Liver (tissue), 3 donors: ENCODE measurements around the gene MSMO1.
"Not testable (repeated sequence)": the region's sequence is repeated elsewhere in the genome, so short reads cannot be mapped to it uniquely, and the experiment has no call there.

Experiments
- CTCF ChIP-seq: fragments of 150-350 bp; IDR thresholded peaks from 2 replicates; pipeline ENCODE4 v1.5.1; 2017; ENCODE audit warnings: improper control_type of control experiment, low read depth, low read length; ENCODE audit not compliant: missing input control
- EGR1 ChIP-seq, 2 donors: IDR thresholded peaks; 2 replicates each; pipeline ENCODE4 v1.6.1; 2016 to 2018; ENCODE audit warnings: antibody characterized with exemption in 2 of 2, low read depth in 2 of 2
- TAF1 ChIP-seq: conservative IDR thresholded peaks from 2 replicates; pipeline ENCODE4 v1.6.1; 2016; ENCODE audit warnings: antibody characterized with exemption, mild to moderate bottlenecking
- ZBTB33 ChIP-seq: IDR thresholded peaks from 2 replicates; pipeline ENCODE4 v1.6.1; 2016; ENCODE audit warnings: antibody characterized with exemption
- donor health status: healthy.
- donor health status: healthy.

- TF ChIP-seq CTCF; TAF1; EGR1 (IDR thresholded peaks at IDR 0.05; ENCODE audit: low read depth in 2 of 2); ZBTB33: not testable (repeated sequence)
These were observed 14.9 kb downstream of the MSMO1 start for GRCh38 chr4:165342340-165342739.
